UCSD-AML1 (cell line): Measurements from ENCODE around the gene ZNF211.
A peak's percentile ranks its signal among the peaks of the same experiment; 100 is the strongest.

Source experiments
- DNase-seq: peaks from one replicate; lab custom pipeline; 2025; ENCODE audit not compliant: unreplicated experiment; lab: John Stamatoyannopoulos, UW

Gene ZNF211

DNA sequence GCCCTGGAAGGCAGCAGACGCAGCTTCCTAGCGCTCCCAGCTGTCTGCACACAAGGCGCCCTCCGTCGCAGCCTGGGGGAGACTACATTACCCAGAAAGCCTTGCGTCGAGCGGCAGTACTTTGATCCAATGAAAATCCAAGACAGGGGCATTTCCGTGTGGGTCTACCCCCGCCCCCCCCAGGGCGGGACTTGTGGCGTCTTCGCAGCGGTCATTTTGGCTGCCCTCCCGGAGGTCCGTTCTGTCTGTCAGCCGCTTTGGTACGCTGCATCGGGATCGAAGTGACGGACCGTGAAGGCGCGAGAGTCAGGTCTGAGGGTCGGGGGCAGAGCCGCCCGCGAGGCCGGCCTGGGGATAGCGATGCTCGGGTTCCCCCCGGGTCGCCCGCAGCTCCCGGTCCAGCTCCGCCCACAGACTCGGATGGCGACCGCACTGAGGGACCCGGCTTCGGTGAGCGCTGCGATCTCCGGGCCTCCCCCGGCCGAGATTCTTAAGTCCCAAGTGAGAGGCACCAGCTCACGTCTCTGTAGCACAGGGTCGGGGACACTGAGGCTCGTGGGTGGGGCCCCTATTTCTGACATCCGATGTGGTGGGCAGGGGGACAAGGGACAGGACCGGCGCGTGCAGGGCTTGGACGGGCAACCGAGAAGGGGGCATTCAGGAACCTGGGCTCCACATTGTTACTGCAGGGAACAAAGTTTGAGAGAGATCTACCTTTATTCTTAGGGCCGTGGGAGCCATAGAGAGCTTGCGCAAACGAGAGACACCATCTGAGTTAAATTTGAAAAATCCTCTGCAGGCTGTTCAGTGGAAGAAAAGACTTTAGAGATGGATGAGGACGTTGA lies at the start of gene ZNF211:
Gene ZNF211 (plus strand): TSS at position 182 of the 845 bp plus-strand sequence. CDS start 179 bp downstream, at position 361.
- peak; percentile 91 for DNase-seq

DNA sequence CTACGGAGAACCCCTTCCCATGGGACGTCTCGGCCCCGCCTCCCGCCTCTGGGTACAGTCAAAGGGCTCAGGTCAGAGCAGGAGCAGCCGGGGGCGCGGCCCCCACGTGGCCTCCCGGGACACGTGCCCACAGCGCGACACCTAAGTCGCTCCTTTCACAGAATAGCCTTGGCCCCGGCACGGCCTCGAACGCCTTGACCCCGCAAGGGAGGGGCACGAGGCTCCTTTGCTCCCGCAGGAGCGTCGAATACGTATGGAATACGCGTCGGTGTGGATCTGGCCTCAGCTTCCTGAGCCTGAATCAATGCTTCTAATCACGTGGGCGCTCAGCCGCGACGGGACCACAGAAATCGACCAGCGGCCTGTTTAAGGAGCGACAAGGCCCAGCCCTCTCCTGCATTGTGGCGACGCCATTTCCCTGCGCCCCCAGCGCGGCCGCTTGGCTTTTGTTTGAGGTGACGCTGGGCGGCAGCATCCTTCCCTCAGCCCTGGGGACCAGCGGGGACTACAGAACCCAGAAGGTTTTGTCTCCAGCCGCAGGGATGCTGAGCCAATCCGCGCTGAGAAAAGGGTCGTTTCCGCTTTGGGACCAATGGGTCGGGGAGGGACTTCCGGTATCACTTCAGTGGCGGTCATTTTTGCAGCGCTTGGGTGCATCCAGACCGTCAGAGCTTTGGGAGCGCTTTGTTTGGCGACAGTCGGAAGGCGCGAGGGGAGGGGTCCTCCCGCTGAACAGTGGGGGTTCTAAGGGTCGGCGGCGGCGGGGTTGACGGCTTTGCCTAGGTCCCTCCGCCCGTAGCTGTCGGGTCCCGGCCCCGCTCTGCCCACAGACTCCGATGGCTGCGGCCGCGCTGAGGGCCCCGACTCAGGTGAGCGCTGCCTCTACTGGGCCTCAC lies 49.2 kb upstream of the ZNF211 start, which contains the start of gene ZIK1:
Gene ZIK1 (plus strand): TSS at position 625 of the 896 bp plus-strand sequence. CDS start 212 bp downstream, at position 837.
- peak; percentile 89 for DNase-seq

- no peak for DNase-seq
These were observed 45.4 kb upstream of the ZNF211 start for GRCh38 chr19:57587529-57587928.

- no peak for DNase-seq
These were observed 33.6 kb upstream of the ZNF211 start for GRCh38 chr19:57599377-57599760.

DNA sequence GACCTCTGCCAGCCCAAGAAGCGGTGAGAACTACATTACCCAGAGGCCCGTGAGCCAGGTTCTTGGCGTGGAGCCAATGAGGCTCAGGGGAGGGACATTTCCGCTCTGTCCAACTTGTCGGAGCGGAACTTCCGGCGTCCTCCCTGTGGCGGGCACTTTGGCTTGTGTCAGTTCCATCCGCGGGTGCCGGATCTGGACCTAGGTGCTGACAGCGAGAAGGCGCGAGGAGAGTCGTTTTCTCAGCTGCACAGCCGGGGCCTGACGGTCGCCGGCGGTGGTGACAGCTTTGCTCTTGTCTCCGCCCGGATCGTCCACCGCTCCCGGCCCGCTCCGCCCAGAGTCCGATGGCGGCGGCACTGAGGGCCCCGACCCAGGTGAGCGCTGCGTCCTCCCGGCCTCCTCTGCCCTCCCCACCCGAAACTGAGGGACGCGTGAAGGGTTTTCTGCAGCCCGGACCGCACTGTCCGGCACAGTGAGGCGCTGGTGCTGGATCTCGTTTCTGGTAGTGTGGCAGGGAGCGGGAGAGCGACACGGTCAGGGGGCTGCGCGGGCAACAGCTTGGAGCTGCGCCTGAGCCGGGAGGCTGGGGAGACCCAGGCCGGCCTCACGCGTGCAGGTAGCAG lies 33.1 kb upstream of the ZNF211 start, which contains the start of gene ZNF530:
Gene ZNF530 (plus strand): TSS at position 125 of the 623 bp plus-strand sequence. CDS start 4,461 bp downstream, outside the sequence.
- DNase-seq = peak; percentile 88

DNA sequence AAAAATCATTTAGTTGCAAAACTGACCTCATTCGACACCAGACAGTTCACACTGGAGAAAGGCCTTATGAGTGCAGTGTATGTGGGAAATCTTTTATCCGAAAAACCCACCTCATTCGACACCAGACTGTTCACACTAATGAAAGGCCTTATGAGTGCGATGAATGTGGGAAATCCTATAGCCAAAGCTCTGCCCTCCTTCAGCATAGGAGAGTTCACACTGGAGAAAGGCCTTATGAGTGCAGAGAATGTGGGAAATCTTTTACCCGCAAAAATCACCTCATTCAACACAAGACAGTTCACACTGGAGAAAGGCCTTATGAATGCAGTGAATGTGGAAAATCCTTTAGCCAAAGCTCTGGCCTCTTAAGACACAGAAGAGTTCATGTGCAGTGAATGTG lies 26.0 kb upstream of the ZNF211 start:
- DNase-seq = no peak

DNA sequence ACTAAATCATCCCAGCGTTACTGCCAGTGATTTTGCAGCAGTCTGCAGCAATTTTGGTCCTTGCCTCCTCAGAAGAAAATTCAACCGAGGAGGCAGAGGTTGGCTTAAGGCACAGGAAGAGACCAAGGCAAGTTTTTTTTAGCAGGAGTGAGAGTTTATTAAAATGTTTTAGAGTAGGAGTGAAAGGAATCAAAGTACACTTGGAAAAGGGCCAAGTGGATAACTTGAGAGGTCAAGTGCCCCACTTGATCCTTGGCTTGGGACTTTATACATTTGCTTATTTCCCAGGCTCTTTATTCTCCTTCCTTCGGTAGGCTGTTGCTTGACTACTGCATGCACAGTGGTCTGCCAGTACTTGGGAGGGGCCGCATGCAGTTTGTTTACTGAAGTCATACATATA lies 21.9 kb upstream of the ZNF211 start:
- no peak for DNase-seq

DNA sequence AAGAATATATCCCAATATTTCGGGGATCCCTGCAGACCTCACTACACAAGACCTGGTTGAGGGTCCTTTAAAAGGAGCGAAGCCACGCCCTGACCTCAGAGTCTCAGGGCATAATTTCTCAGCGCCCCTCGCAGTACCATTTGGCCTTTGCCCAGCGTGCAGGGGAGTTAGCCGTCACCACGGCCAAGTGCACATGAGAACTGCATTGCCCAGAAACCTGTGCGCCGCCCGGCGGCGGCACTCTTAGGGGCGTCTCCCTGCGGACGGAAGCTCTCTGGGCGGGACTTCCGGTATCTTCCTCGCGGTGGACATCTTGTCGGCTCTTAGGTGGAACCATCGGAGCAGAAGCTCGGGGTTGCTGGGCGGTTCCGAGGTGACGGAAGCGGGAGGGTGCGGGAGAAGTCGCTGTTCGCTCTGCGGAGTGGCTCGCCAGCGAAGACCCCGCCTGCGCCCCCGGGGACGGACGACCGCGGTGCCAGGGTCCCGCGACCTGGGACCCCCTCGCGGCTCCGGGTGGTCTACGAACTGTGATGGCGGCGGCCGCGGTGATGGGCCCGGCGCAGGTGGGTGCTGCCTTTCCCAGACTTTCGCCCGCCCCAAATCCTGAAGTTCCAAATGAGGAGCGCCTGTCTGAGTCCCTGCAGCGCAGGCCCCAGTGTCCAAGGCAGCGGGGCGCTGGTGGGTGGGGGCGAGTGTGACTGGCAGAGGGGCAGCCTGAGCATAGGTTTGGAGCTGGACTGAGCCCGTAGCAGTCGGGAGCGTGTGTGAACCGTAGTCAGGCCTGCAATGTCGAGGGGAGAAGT lies 18.8 kb upstream of the ZNF211 start, which contains the start of gene ZNF134:
Gene ZNF134 (plus strand): TSS at position 302 of the 803 bp plus-strand sequence. CDS start 5,227 bp downstream, outside the sequence.
- DNase-seq = peak; percentile 90

DNA sequence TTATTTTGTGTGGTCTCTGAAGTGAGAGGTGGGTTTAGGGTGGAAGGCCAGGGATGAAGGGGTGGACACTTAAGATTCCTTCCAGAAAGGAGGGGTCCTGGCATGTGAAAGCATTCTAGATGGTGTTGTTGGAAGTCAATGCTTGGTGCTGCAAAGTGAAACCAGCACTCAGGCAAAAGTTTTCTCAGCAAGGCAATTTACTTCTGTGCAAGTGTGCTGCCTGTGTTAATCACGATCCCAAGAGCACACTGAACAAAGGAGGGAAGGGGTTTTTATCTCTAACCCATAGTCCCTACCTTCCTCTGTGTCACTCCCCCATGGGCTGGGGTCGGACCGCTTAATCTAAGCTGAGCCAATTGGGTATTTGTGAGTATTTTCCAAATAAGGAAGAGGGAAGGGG lies 17.6 kb upstream of the ZNF211 start:
- no peak for DNase-seq

GRCh38 chr19:57620673-57621348 lies 12.2 kb upstream of the ZNF211 start:
- DNase-seq = no peak

GRCh38 chr19:57623091-57623490 lies 9.9 kb upstream of the ZNF211 start:
- no peak for DNase-seq

- no peak for DNase-seq
These were observed 814 bp downstream of the ZNF211 start for GRCh38 chr19:57633832-57634131.

DNA sequence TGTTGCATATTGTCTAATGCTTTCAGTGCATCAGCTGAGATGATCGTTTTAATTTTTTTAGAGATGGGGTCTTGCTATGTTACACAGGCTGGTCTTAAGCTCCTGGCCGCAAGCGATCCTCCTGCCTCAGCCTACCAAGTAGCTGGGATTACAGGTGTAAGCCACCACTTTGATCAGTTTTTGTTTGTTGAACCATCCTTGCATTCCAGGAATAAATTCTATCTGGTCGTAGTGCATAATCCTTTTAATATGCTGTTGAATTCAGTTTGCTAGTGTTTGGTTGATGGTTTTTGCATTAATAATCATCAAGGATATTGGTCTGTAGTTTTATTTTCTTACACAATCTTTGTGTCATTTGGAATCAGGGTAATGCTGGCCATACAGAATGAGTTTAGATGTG lies 4.4 kb downstream of the ZNF211 start:
- no peak for DNase-seq

DNA sequence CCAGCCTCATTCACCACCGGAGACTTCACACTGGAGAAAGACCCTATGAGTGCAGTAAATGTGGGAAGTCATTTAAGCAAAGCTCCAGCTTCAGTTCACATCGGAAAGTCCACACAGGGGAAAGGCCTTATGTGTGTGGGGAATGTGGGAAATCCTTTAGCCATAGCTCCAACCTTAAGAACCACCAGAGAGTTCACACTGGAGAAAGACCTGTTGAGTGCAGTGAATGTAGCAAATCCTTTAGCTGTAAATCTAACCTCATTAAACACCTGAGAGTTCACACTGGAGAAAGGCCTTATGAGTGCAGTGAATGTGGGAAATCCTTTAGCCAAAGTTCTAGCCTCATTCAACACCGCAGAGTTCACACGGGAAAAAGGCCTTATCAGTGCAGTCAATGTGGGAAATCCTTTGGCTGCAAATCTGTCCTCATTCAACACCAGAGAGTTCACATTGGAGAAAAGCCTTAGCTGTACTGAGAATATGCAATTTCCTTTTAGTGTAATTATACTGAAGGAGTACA lies 8.8 kb downstream of the ZNF211 start:
- no peak for DNase-seq

- no peak for DNase-seq
These were observed 9.6 kb downstream of the ZNF211 start for GRCh38 chr19:57642396-57643046.

GRCh38 chr19:57643734-57644133 lies 10.8 kb downstream of the ZNF211 start:
- no peak for DNase-seq

GRCh38 chr19:57648331-57649003 lies 15.5 kb downstream of the ZNF211 start:
- DNase-seq = no peak

- no peak for DNase-seq
These were observed 18.7 kb downstream of the ZNF211 start for GRCh38 chr19:57651654-57651996.

GRCh38 chr19:57653689-57654088 lies 20.7 kb downstream of the ZNF211 start:
- DNase-seq = no peak
